SK-N-SH (cell line): ENCODE measurements around the gene TRIML1. TPM values are rescaled to one million over a fixed set of nuclear protein-coding genes. Genes with fewer than 3 reads are reported as not detected.

ENCODE experiments used
- CTCF ChIA-PET: fragments of 300-600, 350-600 bp; formaldehyde crosslinking; extraction: SDS; loops from one replicate; lab custom pipeline; 2021; lab: Yijun Ruan, JAX
- POLR2A ChIA-PET: fragments of 350-600 bp; sonication (Branson Sonifier 250); formaldehyde crosslinking; extraction: SDS; loops from one replicate; lab custom pipeline; 2020; ENCODE audit warnings: antibody characterized with exemption, inconsistent platforms; lab: Yijun Ruan, JAX
- DNase-seq: peaks from one replicate; pipeline ENCODE4 v3.0.0; 2012
- H2AFZ ChIP-seq: fragments of 200-600 bp; sonication (generic); 2 replicates; pipeline ENCODE4 v1.8.1; 2016; ENCODE audit warnings: antibody characterized with exemption, mild to moderate bottlenecking, low read depth
- H3F3A ChIP-seq: fragments of 200-600 bp; sonication (generic); replicated peaks from 2 replicates; pipeline ENCODE3; 2016; ENCODE audit warnings: antibody characterized with exemption, mild to moderate bottlenecking; ENCODE audit not compliant: insufficient read depth
- H3K27ac ChIP-seq, 2 experiments: fragments of 200-500 bp in 1 of 2; fragments of 200-600 bp in 1 of 2; sonication (Bioruptor generic) in 1 of 2; sonication (generic), shearing (Covaris generic) in 1 of 2; 2 replicates each; pipeline versions ENCODE4 v1.5.1 to v1.6.1; 2014 to 2016; ENCODE audit warnings: low read depth in 2 of 2, inconsistent platforms in 1 of 2, low read length in 1 of 2, mild to moderate bottlenecking in 1 of 2, mixed read lengths in 1 of 2
- H3K27me3 ChIP-seq: fragments of 200-600 bp; sonication (generic), shearing (Covaris generic); 2 replicates; pipeline ENCODE4 v1.6.1; 2016; ENCODE audit warnings: mixed run types; ENCODE audit not compliant: insufficient read depth
- H3K36me3 ChIP-seq, 2 experiments: fragments of 200-500 bp in 1 of 2; fragments of 200-600 bp in 1 of 2; sonication (Bioruptor generic) in 1 of 2; sonication (generic) in 1 of 2; replicated peaks in 1 of 2; 2 replicates each; pipeline versions ENCODE3 to v1.5.1; 2014 to 2016; ENCODE audit warnings: low read length in 1 of 2, mild to moderate bottlenecking in 1 of 2; ENCODE audit not compliant: insufficient read depth in 2 of 2, control insufficient read depth in 1 of 2
- H3K4me1 ChIP-seq, 2 experiments: fragments of 200-500 bp in 1 of 2; fragments of 200-600 bp in 1 of 2; sonication (Bioruptor generic) in 1 of 2; sonication (generic), shearing (Covaris generic) in 1 of 2; 2 replicates each; pipeline versions ENCODE4 v1.5.1 to v1.6.1; 2014 to 2016; ENCODE audit warnings: low read depth in 1 of 2, low read length in 1 of 2, mixed run types in 1 of 2; ENCODE audit not compliant: insufficient read depth in 2 of 2, control insufficient read depth in 1 of 2
- H3K4me2 ChIP-seq: fragments of 200-600 bp; sonication (generic), shearing (Covaris generic); 2 replicates; pipeline ENCODE4 v1.6.1; 2017; ENCODE audit warnings: mixed run types
- H3K4me3 ChIP-seq, 2 experiments: fragments of 200-500 bp in 1 of 2; fragments of 200-600 bp in 1 of 2; sonication (Bioruptor generic) in 1 of 2; sonication (generic), shearing (Covaris generic) in 1 of 2; 2 replicates each; pipeline versions ENCODE4 v1.5.1 to v1.8.1; 2014 to 2016; ENCODE audit warnings: low read depth in 2 of 2, inconsistent platforms in 1 of 2, low read length in 1 of 2, mild to moderate bottlenecking in 1 of 2, mixed read lengths in 1 of 2, moderate library complexity in 1 of 2
- H3K79me2 ChIP-seq: fragments of 200-600 bp; sonication (generic); 2 replicates; pipeline ENCODE4 v1.8.1; 2017; ENCODE audit warnings: mild to moderate bottlenecking; ENCODE audit not compliant: insufficient read depth
- H3K9ac ChIP-seq: fragments of 200-600 bp; sonication (generic); 2 replicates; pipeline ENCODE4 v1.6.1; 2017; ENCODE audit warnings: mixed run types
- H3K9me2 ChIP-seq: fragments of 200-600 bp; sonication (generic); 2 replicates; pipeline ENCODE4 v1.6.1; 2017; ENCODE audit warnings: mixed run types
- H3K9me3 ChIP-seq: fragments of 200-600 bp; sonication (generic); 2 replicates; pipeline ENCODE4 v1.6.1; 2017; ENCODE audit warnings: mixed run types, mild to moderate bottlenecking, moderate library complexity
- H4K20me1 ChIP-seq: fragments of 200-600 bp; sonication (generic); 2 replicates; pipeline ENCODE4 v1.6.1; 2017; ENCODE audit warnings: mild to moderate bottlenecking, mixed run types; ENCODE audit not compliant: insufficient read depth
- CTCF ChIP-seq: fragments of 200-600 bp; sonication (generic); IDR thresholded peaks from 2 replicates; pipeline ENCODE4 v1.6.1; 2017; ENCODE audit warnings: antibody characterized with exemption, mild to moderate bottlenecking, moderate library complexity
- ELF1 ChIP-seq: IDR thresholded peaks from 2 replicates; pipeline ENCODE4 v1.4.0; 2012
- EP300 ChIP-seq, 2 experiments: IDR thresholded peaks; 2 replicates each; pipeline versions ENCODE4 v1.4.0 to v1.6.1; 2012; ENCODE audit warnings: borderline replicate concordance in 1 of 2, low read depth in 1 of 2, low read length in 1 of 2
- EZH2phosphoT487 ChIP-seq: fragments of 200-600 bp; sonication (generic); IDR thresholded peaks from 2 replicates; pipeline ENCODE4 v1.6.1; 2017; ENCODE audit warnings: low read depth, mixed run types, mild to moderate bottlenecking, antibody characterized with exemption, moderate library complexity, borderline replicate concordance
- FOSL2 ChIP-seq: IDR thresholded peaks from 2 replicates; pipeline ENCODE4 v1.4.0; 2012; ENCODE audit warnings: low read depth, mild to moderate bottlenecking, moderate library complexity, borderline replicate concordance
- FOXM1 ChIP-seq: IDR thresholded peaks from 2 replicates; pipeline ENCODE4 v1.4.0; 2012; ENCODE audit warnings: low read depth, mild to moderate bottlenecking
- GABPA ChIP-seq: IDR thresholded peaks from 2 replicates; pipeline ENCODE4 v1.4.0; 2012; ENCODE audit warnings: low read depth, mild to moderate bottlenecking
- GATA2 ChIP-seq: sonication (generic); formaldehyde crosslinking; IDR thresholded peaks from 2 replicates; pipeline ENCODE4 v1.5.0; 2020; ENCODE audit warnings: mild to moderate bottlenecking, missing genetic modification reagents
- JUND ChIP-seq: IDR thresholded peaks from 2 replicates; pipeline ENCODE4 v1.4.0; 2012
- MAX ChIP-seq: IDR thresholded peaks from 2 replicates; pipeline ENCODE4 v1.4.0; 2012; ENCODE audit warnings: low read depth
- MXI1 ChIP-seq: IDR thresholded peaks from 2 replicates; pipeline ENCODE4 v1.6.1; 2012; ENCODE audit warnings: mild to moderate bottlenecking, low read depth, low read length, improper control_type of control experiment
- PBX3 ChIP-seq: IDR thresholded peaks from 2 replicates; pipeline ENCODE4; 2012
- RCOR1 ChIP-seq: fragments of 150-350 bp; IDR thresholded peaks from 2 replicates; pipeline ENCODE4 v1.6.1; 2017; ENCODE audit warnings: antibody characterized with exemption, low read length
- REST ChIP-seq: IDR thresholded peaks from 2 replicates; pipeline ENCODE4 v1.6.1; 2012; ENCODE audit warnings: mild to moderate bottlenecking, low read depth, low read length, moderate library complexity
- RXRA ChIP-seq: IDR thresholded peaks from 2 replicates; pipeline ENCODE4 v1.4.0; 2012; ENCODE audit warnings: low read depth, mild to moderate bottlenecking, borderline replicate concordance
- TEAD4 ChIP-seq: IDR thresholded peaks from 2 replicates; pipeline ENCODE4 v1.4.0; 2012; ENCODE audit warnings: mild to moderate bottlenecking, borderline replicate concordance; ENCODE audit not compliant: insufficient read depth
- USF1 ChIP-seq: IDR thresholded peaks from 2 replicates; pipeline ENCODE4 v1.4.0; 2012; ENCODE audit warnings: low read depth, borderline replicate concordance
- YY1 ChIP-seq: IDR thresholded peaks from 2 replicates; pipeline ENCODE4 v1.4.0; 2012; ENCODE audit warnings: low read depth, mild to moderate bottlenecking
- whole genome bisulfite sequencing: methylation state at CpG from one replicate; pipeline ENCODE4 v1.1.6; 2017; ENCODE audit warnings: low lambda C conversion rate; 5-methylcytosine and 5-hydroxymethylcytosine counted together
- polyA plus RNA-seq, 3 experiments: library from polyadenylated mRNA; depleted of rRNA; stranded (reverse); fragments of >200 nt; gene quantifications; 2 replicates each; pipeline ENCODE4 v1.2.3, GENCODE V29; 2012

TRIML1 gene
- polyA plus RNA-seq, 1 of the 3 experiments (the other 2 are of a cell fraction): not detected

GRCh38 chr4:188110036-188110435 is 29.2 kb upstream of the TRIML1 start:
- Histone ChIP-seq H3K4me3 (no peak overlapping the region), H3K9me3 (no peaks in the 10 kb centered on the region), H3K4me1 (no peaks in the 10 kb centered on the region)
- DNase-seq: no peak
- TF ChIP-seq YY1 (no peak), FOXM1 (no peak), EZH2phosphoT487 (no peak), RCOR1 (no peak), GATA2 (no peak), EP300 (IDR thresholded peaks at IDR 0.05; ENCODE audit: borderline replicate concordance in 1 of 2, low read depth in 1 of 2, low read length in 1 of 2) (no peak), TEAD4 (no peak), GABPA (no peak), MXI1 (no peak)
- TF ChIP-seq, all 33 proteins: peak for 0
- H3K4me2 ChIP-seq: no peak overlapping the region
- peaks cover 4% of the 10 kb centered on the region for H3F3A ChIP-seq
- ChIA-PET POLR2A (no interaction called here), CTCF (no interaction called here)
- no peak overlapping the region for H3K27ac ChIP-seq
- H3K9ac ChIP-seq: no peak overlapping the region
- no peaks in the 10 kb centered on the region for H3K36me3 ChIP-seq
- no peaks in the 10 kb centered on the region for H4K20me1 ChIP-seq
- H3K9me2 ChIP-seq: no peaks in the 10 kb centered on the region
- H3K27me3 ChIP-seq: no peaks in the 10 kb centered on the region
- no peak overlapping the region for H2AFZ ChIP-seq
- 13% methylated on average over 3 of the region's 3 CpGs for WGBS
- no peaks in the 10 kb centered on the region for H3K79me2 ChIP-seq

- Histone ChIP-seq H2AFZ (no peak overlapping the region), H3K9me3 (no peaks in the 10 kb centered on the region), H3K27me3 (no peaks in the 10 kb centered on the region), H3F3A (peaks cover 4% of the 10 kb centered on the region), H3K4me2 (no peak overlapping the region), H3K79me2 (no peaks in the 10 kb centered on the region), H3K4me3 (no peak overlapping the region), H3K4me1 (no peaks in the 10 kb centered on the region), H3K9me2 (no peaks in the 10 kb centered on the region), H3K27ac (no peak overlapping the region), H4K20me1 (no peaks in the 10 kb centered on the region), H3K9ac (no peak overlapping the region), H3K36me3 (no peaks in the 10 kb centered on the region)
- ChIA-PET POLR2A (no interaction called here), CTCF (interaction anchor here (0.6 kb wide), 2 partner anchors 14 to 42 kb away, joined by 3 read pairs; no protein-coding TSS in a partner anchor)
- DNase-seq: no peak
- 21% methylated on average over 7 of the region's 7 CpGs for WGBS
- TF ChIP-seq RXRA (no peak), JUND (no peak), YY1 (no peak), EP300 (IDR thresholded peaks at IDR 0.05; ENCODE audit: borderline replicate concordance in 1 of 2, low read depth in 1 of 2, low read length in 1 of 2) (no peak), ELF1 (no peak), REST (no peak), USF1 (no peak), CTCF (no peak), MAX (no peak), PBX3 (no peak), FOSL2 (no peak)
These were observed 28.3 kb upstream of the TRIML1 start for GRCh38 chr4:188110741-188111471.
